HepG2 (cell line): ENCODE measurements around the gene RAD17. TPM values are rescaled to one million over a fixed set of nuclear protein-coding genes. Genes with fewer than 3 reads are reported as not detected.
"Not testable (repeated sequence)": the region's sequence is repeated elsewhere in the genome, so short reads cannot be mapped to it uniquely, and the experiment has no call there.

Experiments used
- ATAC-seq: fragments of 200-7000 bp; cut with Tn5 transposase; 3 replicates; pipeline ENCODE4 v1.9.1; 2020; ENCODE audit warnings: mild to moderate bottlenecking, moderate library complexity
- BruUV-seq: library from RNA; stranded (reverse); fragments of 400-500 nt; replicated peaks from 2 replicates; lab custom pipeline; 2021; lab: Mats Ljungman, UMichigan
- CTCF ChIA-PET: fragments of 300-600 bp; formaldehyde crosslinking; extraction: SDS; loops from one replicate; lab custom pipeline; 2021; ENCODE audit warnings: low total read pairs, inconsistent platforms, low intra/inter-chr PET ratio; lab: Yijun Ruan, JAX
- POLR2A ChIA-PET: fragments of 350-600 bp; sonication (Branson Sonifier 250); formaldehyde crosslinking; loops from one replicate; lab custom pipeline; 2020; ENCODE audit warnings: antibody characterized with exemption, inconsistent platforms; lab: Yijun Ruan, JAX
- DNase-seq: peaks from one replicate; pipeline ENCODE4 v3.0.0-alpha.2; 2015; ENCODE audit warnings: low spot score
- FAIRE-seq: peaks from 3 replicates; lab custom pipeline; 2011; peaks lifted over from hg19 to GRCh38; lab: Jason Lieb, UNC
- H2AFZ ChIP-seq: one replicate; pipeline ENCODE4 v1.6.1; 2011; ENCODE audit warnings: low read length, inconsistent platforms
- H3K27ac ChIP-seq: fragments of 300-600 bp; 3 replicates; pipeline ENCODE4 v1.8.0; 2011; ENCODE audit warnings: mixed run types, mild to moderate bottlenecking, mixed read lengths, low read length, inconsistent platforms; ENCODE audit not compliant: insufficient read depth; ENCODE audit errors: extremely low read length
- H3K27me3 ChIP-seq, 2 experiments: fragments of 200-600 bp in 1 of 2; 2 replicates in 1 of 2; 3 replicates in 1 of 2; pipeline versions ENCODE4 v1.6.0 to v1.8.0; 2011; ENCODE audit warnings: low read length in 2 of 2, mild to moderate bottlenecking in 2 of 2, moderate library complexity in 2 of 2, inconsistent platforms in 1 of 2; ENCODE audit not compliant: insufficient read depth in 2 of 2, control insufficient read depth in 1 of 2
- H3K36me3 ChIP-seq, 2 experiments: fragments of 200-600 bp in 1 of 2; replicated peaks in 1 of 2; 2 replicates in 1 of 2; 3 replicates in 1 of 2; pipeline versions ENCODE4 v1.5.1 to v1.8.0; 2011; ENCODE audit warnings: low read length in 2 of 2, inconsistent platforms in 1 of 2; ENCODE audit not compliant: insufficient read depth in 2 of 2, control insufficient read depth in 1 of 2
- H3K4me1 ChIP-seq: 2 replicates; pipeline ENCODE4 v1.5.1; 2012; ENCODE audit warnings: low read length, inconsistent platforms; ENCODE audit not compliant: insufficient read depth
- H3K4me2 ChIP-seq: 2 replicates; pipeline ENCODE4 v1.6.0; 2011; ENCODE audit warnings: low read depth, low read length, inconsistent platforms
- H3K4me3 ChIP-seq, 3 experiments: fragments of 200-600 bp in 1 of 3; sonication (generic), shearing (Covaris generic) in 1 of 3; replicated peaks in 1 of 3; 2 replicates each; pipeline ENCODE4 v1.5.1; 2011 to 2016; ENCODE audit warnings: low read length in 3 of 3, inconsistent platforms in 2 of 3, low read depth in 2 of 3, mild to moderate bottlenecking in 2 of 3, control low read depth in 1 of 3, mixed read lengths in 1 of 3; ENCODE audit not compliant: insufficient read depth in 1 of 3
- H3K79me2 ChIP-seq: one replicate; pipeline ENCODE4 v1.6.1; 2011; ENCODE audit warnings: low read length, inconsistent platforms; ENCODE audit not compliant: insufficient read depth
- H3K9ac ChIP-seq: 2 replicates; pipeline ENCODE4 v1.6.0; 2011; ENCODE audit warnings: mild to moderate bottlenecking, low read depth, low read length, inconsistent platforms; ENCODE audit not compliant: insufficient read depth
- H3K9me3 ChIP-seq: 2 replicates; pipeline ENCODE4 v1.5.1; 2012; ENCODE audit warnings: mild to moderate bottlenecking, low read length
- H4K20me1 ChIP-seq: 2 replicates; pipeline ENCODE4 v1.6.0; 2011; ENCODE audit warnings: inconsistent platforms, mild to moderate bottlenecking, low read length, moderate library complexity; ENCODE audit not compliant: insufficient read depth
- BCL6 ChIP-seq: IDR thresholded peaks from 2 replicates; pipeline ENCODE4 v1.6.1; 2016; ENCODE audit warnings: missing genetic modification reagents, missing compliant biosample characterization
- BRD4 ChIP-seq: sonication (generic); formaldehyde crosslinking; IDR thresholded peaks from 2 replicates; pipeline ENCODE4 v1.4.0; 2020; ENCODE audit warnings: missing genetic modification reagents
- CEBPG ChIP-seq: IDR thresholded peaks from 2 replicates; pipeline ENCODE4 v1.6.1; 2016
- EP300 ChIP-seq, 3 experiments: sonication (generic) in 1 of 3; formaldehyde crosslinking in 1 of 3; IDR thresholded peaks; 2 replicates each; pipeline versions ENCODE4 v1.5.1 to v1.6.1; 2011 to 2020; ENCODE audit warnings: low read depth in 2 of 3, low read length in 2 of 3, borderline replicate concordance in 1 of 3, improper control_type of control experiment in 1 of 3, mild to moderate bottlenecking in 1 of 3, missing genetic modification reagents in 1 of 3, moderate library complexity in 1 of 3
- HDAC2 ChIP-seq: sonication (generic); formaldehyde crosslinking; IDR thresholded peaks from 2 replicates; pipeline ENCODE4 v1.4.0; 2020; ENCODE audit warnings: missing genetic modification reagents
- HMG20A ChIP-seq: IDR thresholded peaks from 2 replicates; pipeline ENCODE4 v1.6.1; 2016; ENCODE audit warnings: borderline replicate concordance
- NR2F1 ChIP-seq, 2 experiments: fragments of 450-650 bp in 1 of 2; formaldehyde crosslinking in 1 of 2; IDR thresholded peaks; 2 replicates each; pipeline versions ENCODE4 v1.5.0 to v1.6.1; 2016 to 2020; ENCODE audit warnings: mild to moderate bottlenecking in 1 of 2, missing compliant biosample characterization in 1 of 2, missing genetic modification reagents in 1 of 2, moderate library complexity in 1 of 2
- NR2F6 ChIP-seq, 2 experiments: IDR thresholded peaks; 2 replicates each; pipeline ENCODE4 v1.6.1; 2016; ENCODE audit warnings: antibody characterized with exemption in 1 of 2, mild to moderate bottlenecking in 1 of 2
- RARA ChIP-seq: IDR thresholded peaks from 2 replicates; pipeline ENCODE4 v1.6.1; 2016; ENCODE audit warnings: missing genetic modification reagents, missing compliant biosample characterization
- ZMYM2 ChIP-seq: sonication (generic); formaldehyde crosslinking; IDR thresholded peaks from 2 replicates; pipeline ENCODE4 v1.8.0; 2022; ENCODE audit warnings: mild to moderate bottlenecking, missing genetic modification reagents
- ZNF121 ChIP-seq: sonication (generic); formaldehyde crosslinking; IDR thresholded peaks from 2 replicates; pipeline ENCODE4 v1.5.0; 2020; ENCODE audit warnings: mild to moderate bottlenecking, missing genetic modification reagents
- ZNF605 ChIP-seq: sonication (generic); formaldehyde crosslinking; IDR thresholded peaks from 2 replicates; pipeline ENCODE4 v1.8.0; 2022; ENCODE audit warnings: mild to moderate bottlenecking, missing genetic modification reagents
- WGBS: methylation state at CpG from one replicate; pipeline ENCODE4 v1.1.6; 2017; ENCODE audit warnings: low lambda C conversion rate; 5-methylcytosine and 5-hydroxymethylcytosine counted together
- in situ Hi-C: cut with HindIII; loops from 2 replicates; pipeline ENCODE4 v1.10.0; 2017; ENCODE audit warnings: low pct_unique_long_range_greater_than_20kb; ENCODE audit not compliant: extremely low pct_ligation_motif_present
- intact Hi-C: fragments of 100-400 bp; cut with micrococcal nuclease; formaldehyde crosslinking; loops from one replicate; pipeline ENCODE4 v1.10.0; 2022; ENCODE audit not compliant: unreplicated experiment
- polyA plus RNA-seq, 8 experiments: library from polyadenylated mRNA; depleted of rRNA in 3 of 8; stranded (reverse) in 7 of 8; unstranded in 1 of 8; fragments of >200 nt; fragmentation: Illumina TruSeq in 4 of 8; extraction: Trizol in 4 of 8; gene quantifications; 2 replicates each; pipeline versions ENCODE4 v1.2.1 to v1.2.3, GENCODE V29; 2011 to 2016; ENCODE audit warnings: low read depth in 4 of 8, missing spikeins in 1 of 8, mixed read lengths in 1 of 8; ENCODE audit not compliant: insufficient read depth in 1 of 8
- total RNA-seq, 5 experiments: library from RNA; depleted of rRNA; stranded (reverse); fragments of >200 nt; fragmentation: Illumina TruSeq; extraction: Trizol; gene quantifications; 2 replicates each; pipeline ENCODE4 v1.2.3, GENCODE V29; 2016; ENCODE audit warnings: low read depth in 1 of 5
- TF ChIP-seq, protein P1 (sequence below): IDR thresholded peaks from 2 replicates; pipeline ENCODE4 v1.4.0; 2020; ENCODE audit warnings: mild to moderate bottlenecking, missing genetic modification reagents
- TF ChIP-seq, protein P2 (sequence below): sonication (generic); formaldehyde crosslinking; IDR thresholded peaks from 2 replicates; pipeline ENCODE4 v1.4.0; 2020; ENCODE audit warnings: missing genetic modification reagents, mild to moderate bottlenecking, borderline replicate concordance
- TF ChIP-seq, protein P3 (sequence below): sonication (generic); formaldehyde crosslinking; IDR thresholded peaks from 2 replicates; pipeline ENCODE4 v1.5.0; 2020; ENCODE audit warnings: mild to moderate bottlenecking, missing genetic modification reagents

Gene RAD17
- total and polyA plus RNA-seq, 2 of the 13 experiments (the other 11 are each of a cell fraction or from before 2014, with no cell fraction given), result 24.0 to 25.9 TPM

DNA sequence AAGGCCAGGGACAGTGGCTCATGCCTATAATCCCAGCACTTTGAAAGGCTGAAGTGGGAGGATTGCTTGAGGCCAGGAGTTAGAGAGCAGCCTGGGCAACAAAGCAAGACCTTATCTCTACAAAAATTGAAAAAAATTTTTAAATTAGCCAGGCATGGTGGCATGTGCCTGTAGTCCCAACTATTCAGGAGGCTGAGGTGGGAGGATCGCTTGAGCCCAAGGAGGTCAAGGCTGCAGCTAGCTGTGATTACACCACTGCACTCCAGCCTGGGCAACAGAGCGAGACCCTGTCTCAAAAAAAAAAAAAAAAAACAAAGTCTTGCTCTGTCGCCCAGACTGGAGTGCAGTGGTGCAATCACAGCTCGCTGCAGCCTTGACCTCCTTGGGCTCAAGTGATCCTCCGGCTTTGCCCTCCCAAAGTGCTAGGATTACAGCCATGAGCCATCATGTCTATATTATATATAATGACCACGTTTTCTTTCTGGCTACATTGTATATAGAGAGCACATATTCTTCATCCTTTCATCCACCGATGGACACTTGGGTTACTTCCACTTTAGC lies 85.9 kb downstream of the RAD17 start:
- intact Hi-C loops, result loop anchor here (5.0 kb wide), 1 partner anchor 37 kb away; the partner anchor contains the start of gene OCLN
- peak overlapping the region; percentile 84 for H3K27ac ChIP-seq
- H3K79me2 ChIP-seq; H4K20me1 ChIP-seq; H3K9ac ChIP-seq; BruUV-seq; H3K36me3 ChIP-seq; H2AFZ ChIP-seq; H3K9me3 ChIP-seq; H3K27me3 ChIP-seq; CTCF ChIA-PET; in situ Hi-C loops; FAIRE-seq; TF ChIP-seq EP300 (CRISPR knock-in tag; IDR thresholded peaks at IDR 0.05; ENCODE audit: borderline replicate concordance): not testable (repeated sequence)
- POLR2A ChIA-PET, result interaction anchor here (0.6 to 3.9 kb wide), 7 partner anchors 12 to 105 kb away, joined by 3 to 31 read pairs (median 6); partner anchors contain the start of genes GTF2H2C and OCLN
- DNase-seq (peak; percentile 40), ATAC-seq (peak; percentile 21)
- H3K4me3 ChIP-seq, result peak overlapping the region in 2 of 3 experiments; percentile 10 to 63; a peak in 1 of 6 replicates
- peaks cover 59% of the 10 kb centered on the region for H3K4me1 ChIP-seq
- 3% methylated on average over 7 of the region's 7 CpGs for WGBS
- peak overlapping the region; percentile 76 for H3K4me2 ChIP-seq
- TF ChIP-seq, protein P1, sequence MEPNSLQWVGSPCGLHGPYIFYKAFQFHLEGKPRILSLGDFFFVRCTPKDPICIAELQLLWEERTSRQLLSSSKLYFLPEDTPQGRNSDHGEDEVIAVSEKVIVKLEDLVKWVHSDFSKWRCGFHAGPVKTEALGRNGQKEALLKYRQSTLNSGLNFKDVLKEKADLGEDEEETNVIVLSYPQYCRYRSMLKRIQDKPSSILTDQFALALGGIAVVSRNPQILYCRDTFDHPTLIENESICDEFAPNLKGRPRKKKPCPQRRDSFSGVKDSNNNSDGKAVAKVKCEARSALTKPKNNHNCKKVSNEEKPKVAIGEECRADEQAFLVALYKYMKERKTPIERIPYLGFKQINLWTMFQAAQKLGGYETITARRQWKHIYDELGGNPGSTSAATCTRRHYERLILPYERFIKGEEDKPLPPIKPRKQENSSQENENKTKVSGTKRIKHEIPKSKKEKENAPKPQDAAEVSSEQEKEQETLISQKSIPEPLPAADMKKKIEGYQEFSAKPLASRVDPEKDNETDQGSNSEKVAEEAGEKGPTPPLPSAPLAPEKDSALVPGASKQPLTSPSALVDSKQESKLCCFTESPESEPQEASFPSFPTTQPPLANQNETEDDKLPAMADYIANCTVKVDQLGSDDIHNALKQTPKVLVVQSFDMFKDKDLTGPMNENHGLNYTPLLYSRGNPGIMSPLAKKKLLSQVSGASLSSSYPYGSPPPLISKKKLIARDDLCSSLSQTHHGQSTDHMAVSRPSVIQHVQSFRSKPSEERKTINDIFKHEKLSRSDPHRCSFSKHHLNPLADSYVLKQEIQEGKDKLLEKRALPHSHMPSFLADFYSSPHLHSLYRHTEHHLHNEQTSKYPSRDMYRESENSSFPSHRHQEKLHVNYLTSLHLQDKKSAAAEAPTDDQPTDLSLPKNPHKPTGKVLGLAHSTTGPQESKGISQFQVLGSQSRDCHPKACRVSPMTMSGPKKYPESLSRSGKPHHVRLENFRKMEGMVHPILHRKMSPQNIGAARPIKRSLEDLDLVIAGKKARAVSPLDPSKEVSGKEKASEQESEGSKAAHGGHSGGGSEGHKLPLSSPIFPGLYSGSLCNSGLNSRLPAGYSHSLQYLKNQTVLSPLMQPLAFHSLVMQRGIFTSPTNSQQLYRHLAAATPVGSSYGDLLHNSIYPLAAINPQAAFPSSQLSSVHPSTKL, result peak; percentile 68
- TF ChIP-seq NR2F6 (IDR thresholded peaks at IDR 0.05) (peak; percentile 73), NR2F6 (CRISPR knock-in tag; IDR thresholded peaks at IDR 0.05) (0 out of 2 replicates have a peak, but pooled peaks have one; percentile 56), CEBPG (CRISPR knock-in tag) (peak; percentile 64; the same call in 1 of the 2 replicates), NR2F1 (CRISPR knock-in tag; IDR thresholded peaks at IDR 0.05) (peak in 1 of 2 experiments; percentile 38; a peak in 1 of 4 replicates), ZNF605 (CRISPR knock-in tag) (0 out of 2 replicates have a peak, but pooled peaks have one; percentile 25), ZMYM2 (CRISPR knock-in tag) (0 out of 2 replicates have a peak, but pooled peaks have one; percentile 39), RARA (CRISPR knock-in tag) (peak; percentile 52; the same call in 1 of the 2 replicates), EP300 (IDR thresholded peaks at IDR 0.05; ENCODE audit: low read depth in 2 of 2, low read length in 2 of 2) (peak in 1 of 2 experiments; percentile 51; a peak in 1 of 4 replicates), HMG20A (peak; percentile 34; the same call in 1 of the 2 replicates), BRD4 (0 out of 2 replicates have a peak, but pooled peaks have one; percentile 10), HDAC2 (CRISPR knock-in tag) (peak; percentile 48; the same call in 1 of the 2 replicates), BCL6 (0 out of 2 replicates have a peak, but pooled peaks have one; percentile 18), ZNF121 (CRISPR knock-in tag) (peak; percentile 99)
- TF ChIP-seq, protein P2, sequence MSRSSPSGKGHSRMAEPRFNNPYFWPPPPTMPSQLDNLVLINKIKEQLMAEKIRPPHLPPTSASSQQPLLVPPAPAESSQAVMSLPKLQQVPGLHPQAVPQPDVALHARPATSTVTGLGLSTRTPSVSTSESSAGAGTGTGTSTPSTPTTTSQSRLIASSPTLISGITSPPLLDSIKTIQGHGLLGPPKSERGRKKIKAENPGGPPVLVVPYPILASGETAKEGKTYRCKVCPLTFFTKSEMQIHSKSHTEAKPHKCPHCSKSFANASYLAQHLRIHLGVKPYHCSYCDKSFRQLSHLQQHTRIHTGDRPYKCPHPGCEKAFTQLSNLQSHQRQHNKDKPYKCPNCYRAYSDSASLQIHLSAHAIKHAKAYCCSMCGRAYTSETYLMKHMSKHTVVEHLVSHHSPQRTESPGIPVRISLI, result peak; percentile 84
- TF ChIP-seq, protein P3, sequence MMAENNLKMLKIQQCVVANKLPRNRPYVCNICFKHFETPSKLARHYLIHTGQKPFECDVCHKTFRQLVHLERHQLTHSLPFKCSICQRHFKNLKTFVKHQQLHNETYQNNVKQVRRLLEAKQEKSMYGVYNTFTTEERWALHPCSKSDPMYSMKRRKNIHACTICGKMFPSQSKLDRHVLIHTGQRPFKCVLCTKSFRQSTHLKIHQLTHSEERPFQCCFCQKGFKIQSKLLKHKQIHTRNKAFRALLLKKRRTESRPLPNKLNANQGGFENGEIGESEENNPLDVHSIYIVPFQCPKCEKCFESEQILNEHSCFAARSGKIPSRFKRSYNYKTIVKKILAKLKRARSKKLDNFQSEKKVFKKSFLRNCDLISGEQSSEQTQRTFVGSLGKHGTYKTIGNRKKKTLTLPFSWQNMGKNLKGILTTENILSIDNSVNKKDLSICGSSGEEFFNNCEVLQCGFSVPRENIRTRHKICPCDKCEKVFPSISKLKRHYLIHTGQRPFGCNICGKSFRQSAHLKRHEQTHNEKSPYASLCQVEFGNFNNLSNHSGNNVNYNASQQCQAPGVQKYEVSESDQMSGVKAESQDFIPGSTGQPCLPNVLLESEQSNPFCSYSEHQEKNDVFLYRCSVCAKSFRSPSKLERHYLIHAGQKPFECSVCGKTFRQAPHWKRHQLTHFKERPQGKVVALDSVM (CRISPR knock-in tag), result peak; percentile 97
